Measurements from ENCODE around the gene LPP. TPM values are rescaled to one million over a fixed set of nuclear protein-coding genes. Genes with fewer than 3 reads are reported as not detected.
A peak's percentile ranks its signal among the peaks of the same experiment; 100 is the strongest.

LPP gene
- total RNA-seq, 1 donor from 2014 or later, result 14.2 TPM

GRCh38 chr3:188936597-188937107 lies 782.7 kb downstream of the LPP start:
- no peak for TF ChIP-seq CTCF (IDR thresholded peaks at IDR 0.05; ENCODE audit: insufficient read depth, low read length, severe bottlenecking)
- Histone ChIP-seq H3K27me3 (ENCODE audit: control insufficient read depth, insufficient read depth, low read length) (no peaks in the 10 kb centered on the region), H3K36me3 (ENCODE audit: control insufficient read depth, insufficient read depth, low read length) (no peaks in the 10 kb centered on the region), H3K4me3 (ENCODE audit: low read depth, low read length) (no peak overlapping the region)
- no peak for FAIRE-seq
- peak; percentile 42 for DNase-seq (ENCODE audit: low read depth)

- Histone ChIP-seq H3K4me3 (ENCODE audit: low read depth, low read length) (no peak overlapping the region), H3K27me3 (ENCODE audit: control insufficient read depth, insufficient read depth, low read length) (no peaks in the 10 kb centered on the region), H3K36me3 (ENCODE audit: control insufficient read depth, insufficient read depth, low read length) (no peaks in the 10 kb centered on the region)
- no peak for DNase-seq (ENCODE audit: low read depth)
- FAIRE-seq, result no peak
- TF ChIP-seq CTCF (IDR thresholded peaks at IDR 0.05; ENCODE audit: insufficient read depth, low read length, severe bottlenecking), result no peak
Observed at GRCh38 chr3:188937389-188937788, 783.4 kb downstream of the LPP start.

DNA sequence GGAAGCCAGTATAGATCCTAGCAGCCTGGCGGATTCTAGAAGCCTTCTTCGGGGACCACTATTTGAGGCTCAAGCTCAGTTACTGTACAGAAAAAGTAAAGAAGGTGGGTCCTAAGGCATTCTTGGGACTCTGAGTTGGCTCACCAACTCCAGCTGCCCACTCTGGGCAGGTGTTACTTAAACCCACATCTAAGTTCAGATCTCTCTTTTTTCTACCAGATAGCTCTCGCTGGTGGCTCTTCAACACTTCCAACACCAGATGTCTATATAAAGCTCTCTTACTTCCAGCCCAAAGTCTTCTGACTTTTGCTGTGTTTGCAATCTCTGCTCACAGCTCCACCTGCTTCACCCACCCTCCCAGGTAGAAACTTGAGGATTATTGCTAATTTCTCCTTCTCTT lies 785.0 kb downstream of the LPP start:
- no peaks in the 10 kb centered on the region for H3K36me3 ChIP-seq (ENCODE audit: control insufficient read depth, insufficient read depth, low read length)
- TF ChIP-seq CTCF (IDR thresholded peaks at IDR 0.05; ENCODE audit: insufficient read depth, low read length, severe bottlenecking), result no peak
- H3K27me3 ChIP-seq (ENCODE audit: control insufficient read depth, insufficient read depth, low read length), result no peaks in the 10 kb centered on the region
- no peak for FAIRE-seq
- no peak for DNase-seq (ENCODE audit: low read depth)
- no peak overlapping the region for H3K4me3 ChIP-seq (ENCODE audit: low read depth, low read length)

DNA sequence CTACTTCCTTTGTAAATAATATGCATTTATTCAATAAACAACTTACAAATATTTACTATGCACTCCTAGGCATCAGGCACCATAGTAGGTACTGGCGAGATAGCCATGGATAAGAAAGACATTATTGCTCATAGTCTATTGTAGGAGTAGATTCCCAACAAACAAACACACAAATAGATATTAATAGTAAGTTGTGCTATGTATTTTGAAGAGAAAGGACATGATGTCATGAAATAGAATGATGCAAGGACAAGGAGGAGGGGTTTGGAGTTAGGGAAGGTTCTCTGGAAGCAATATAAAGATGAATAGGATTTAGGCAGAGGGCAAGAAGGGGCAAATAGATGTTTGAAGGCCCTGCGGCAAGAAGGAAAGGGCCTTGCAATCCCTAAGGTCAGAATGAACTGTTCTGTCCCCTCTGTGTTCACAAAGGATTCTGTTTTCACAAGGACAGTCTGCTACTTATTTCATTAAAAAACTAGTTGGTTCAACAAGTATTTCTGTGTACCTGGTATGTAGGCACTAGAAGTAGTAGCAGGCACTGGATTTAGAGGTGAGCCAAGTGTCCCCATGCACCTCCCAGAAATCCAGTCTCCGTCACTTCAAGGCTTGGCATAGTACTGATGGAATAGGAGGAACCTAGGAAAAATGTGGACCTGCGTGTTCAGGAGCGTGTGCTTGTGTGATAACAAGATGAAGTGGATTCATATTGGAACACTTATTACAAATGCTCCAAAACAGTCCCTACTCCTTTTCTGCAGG lies 786.0 kb downstream of the LPP start:
- Histone ChIP-seq H3K4me3 (ENCODE audit: low read depth, low read length) (no peak overlapping the region), H3K27me3 (ENCODE audit: control insufficient read depth, insufficient read depth, low read length) (no peaks in the 10 kb centered on the region), H3K36me3 (ENCODE audit: control insufficient read depth, insufficient read depth, low read length) (no peaks in the 10 kb centered on the region)
- DNase-seq (ENCODE audit: low read depth) (no peak), FAIRE-seq (no peak)
- no peak for TF ChIP-seq CTCF (IDR thresholded peaks at IDR 0.05; ENCODE audit: insufficient read depth, low read length, severe bottlenecking)
